Vagina (tissue), 2 donors: ENCODE measurements around the gene PSMD8.

Experiments
- CTCF ChIP-seq, 3 experiments: fragments of 450-650 bp in 2 of 3; fragments of 200-600 bp in 1 of 3; sonication (generic) in 1 of 3; IDR thresholded peaks; one replicate each; pipeline ENCODE4 v1.5.1; 2017 to 2019; ENCODE audit warnings: antibody characterized with exemption in 3 of 3, mild to moderate bottlenecking in 2 of 3, moderate library complexity in 2 of 3
- POLR2A ChIP-seq, 2 donors: fragments of 450-650 bp; IDR thresholded peaks; one replicate each; pipeline ENCODE4 v1.6.1; 2017; ENCODE audit warnings: antibody characterized with exemption in 2 of 2, mild to moderate bottlenecking in 2 of 2, moderate library complexity in 2 of 2
- POLR2AphosphoS5 ChIP-seq, 2 donors: sonication (generic); formaldehyde crosslinking; IDR thresholded peaks; one replicate each; pipeline ENCODE4 v1.9.0; 2017; ENCODE audit warnings: antibody characterized with exemption in 2 of 2, mild to moderate bottlenecking in 2 of 2, low read depth in 1 of 2; ENCODE audit not compliant: insufficient read depth in 1 of 2

- TF ChIP-seq POLR2A (IDR thresholded peaks at IDR 0.05) (no peak), CTCF (IDR thresholded peaks at IDR 0.05) (no peak), POLR2AphosphoS5 (IDR thresholded peaks at IDR 0.05; ENCODE audit: insufficient read depth in 1 of 2, low read depth in 1 of 2) (no peak)
Measured at GRCh38 chr19:38361633-38362075, 12.7 kb upstream of the PSMD8 start.
